Measurements from ENCODE around the gene TNRC6B. TPM values are rescaled to one million over a fixed set of nuclear protein-coding genes. Genes with fewer than 3 reads are reported as not detected.

Gene TNRC6B
- total RNA-seq, 1 experiment from 2014 or later, result 50.4 TPM

GRCh38 chr22:40182231-40182835 is 4.6 kb downstream of the TNRC6B start:
- TF ChIP-seq ZNF423 (CRISPR knock-in tag; IDR thresholded peaks at IDR 0.05) (no peak), EMX1 (CRISPR knock-in tag; IDR thresholded peaks at IDR 0.05) (no peak), ATF6 (CRISPR knock-in tag; IDR thresholded peaks at IDR 0.05) (no peak), ZNF121 (CRISPR knock-in tag; IDR thresholded peaks at IDR 0.05) (no peak), PREB (CRISPR knock-in tag; IDR thresholded peaks at IDR 0.05; ENCODE audit: borderline replicate concordance) (no peak), SP1 (CRISPR knock-in tag; conservative IDR thresholded peaks at IDR 0.05) (no peak), ZNF138 (CRISPR knock-in tag; conservative IDR thresholded peaks at IDR 0.05) (no peak), ZNF396 (CRISPR knock-in tag; IDR thresholded peaks at IDR 0.05; ENCODE audit: borderline replicate concordance) (no peak), E2F1 (CRISPR knock-in tag; IDR thresholded peaks at IDR 0.05) (no peak), STAT6 (CRISPR knock-in tag; conservative IDR thresholded peaks at IDR 0.05; ENCODE audit: low read depth) (no peak), ZNF671 (CRISPR knock-in tag; IDR thresholded peaks at IDR 0.05) (no peak), ATF2 (CRISPR knock-in tag; IDR thresholded peaks at IDR 0.05; ENCODE audit: borderline replicate concordance, low read depth) (no peak), HMGA2 (CRISPR knock-in tag; IDR thresholded peaks at IDR 0.05) (no peak), ZNF281 (CRISPR knock-in tag; IDR thresholded peaks at IDR 0.05) (no peak), NR2C2 (CRISPR knock-in tag; IDR thresholded peaks at IDR 0.05) (no peak)
- Mint-ChIP-seq H3K36me3 (peaks cover 12% of the 10 kb centered on the region), H3K27me3 (ENCODE audit: low read depth) (no peaks in the 10 kb centered on the region), H3K4me3 (no peak overlapping the region), H3K27ac (peak overlapping the region; percentile 83), H3K4me1 (peaks cover 59% of the 10 kb centered on the region), H3K9me3 (peaks cover 4% of the 10 kb centered on the region)
- ChIA-PET POLR2A (interaction anchor here (0.5 kb wide), 1 partner anchor 923 kb away, joined by 4 read pairs; no protein-coding TSS in a partner anchor), CTCF (interaction anchor here (5.7 kb wide), 1 partner anchor 11 kb away, joined by 40 read pairs; no protein-coding TSS in a partner anchor)
- DNase-seq (ENCODE audit: low spot score), result no peak
- ATAC-seq, result no peak
